COLO668 (cell line): ENCODE results near the gene PAPPA2.

Experiments
- DNase-seq: peaks from one replicate; lab custom pipeline; 2025; ENCODE audit not compliant: unreplicated experiment; lab: John Stamatoyannopoulos, UW

The PAPPA2 gene

GRCh38 chr1:176499671-176500070, 36.7 kb downstream of the PAPPA2 start:
- DNase-seq: no peak

GRCh38 chr1:176501599-176501998, 38.6 kb downstream of the PAPPA2 start:
- DNase-seq: no peak

- no peak for DNase-seq
Observed at GRCh38 chr1:176504848-176505553, 42.0 kb downstream of the PAPPA2 start.

- no peak for DNase-seq
Observed at GRCh38 chr1:176512966-176513365, 50.0 kb downstream of the PAPPA2 start.

GRCh38 chr1:176515310-176515709, 52.3 kb downstream of the PAPPA2 start:
- peak; percentile 74 for DNase-seq

GRCh38 chr1:176517484-176517883, 54.5 kb downstream of the PAPPA2 start:
- peak; percentile 43 for DNase-seq

GRCh38 chr1:176521211-176521610, 58.2 kb downstream of the PAPPA2 start:
- no peak for DNase-seq

- DNase-seq: no peak
Observed at GRCh38 chr1:176522310-176522845, 59.4 kb downstream of the PAPPA2 start.

- no peak for DNase-seq
Observed at GRCh38 chr1:176529395-176530090, 66.6 kb downstream of the PAPPA2 start.

GRCh38 chr1:176531036-176531435, 68.1 kb downstream of the PAPPA2 start:
- no peak for DNase-seq

GRCh38 chr1:176531921-176532897, 69.2 kb downstream of the PAPPA2 start:
- no peak for DNase-seq

GRCh38 chr1:176533020-176533419, 70.0 kb downstream of the PAPPA2 start:
- no peak for DNase-seq

- no peak for DNase-seq
Observed at GRCh38 chr1:176536588-176536987, 73.6 kb downstream of the PAPPA2 start.

GRCh38 chr1:176539018-176539417, 76.0 kb downstream of the PAPPA2 start:
- no peak for DNase-seq

GRCh38 chr1:176540428-176540827, 77.5 kb downstream of the PAPPA2 start:
- no peak for DNase-seq

GRCh38 chr1:176541663-176542062, 78.7 kb downstream of the PAPPA2 start:
- no peak for DNase-seq

- DNase-seq: no peak
Observed at GRCh38 chr1:176542352-176542751, 79.4 kb downstream of the PAPPA2 start.

- no peak for DNase-seq
Observed at GRCh38 chr1:176543360-176544129, 80.6 kb downstream of the PAPPA2 start.

- no peak for DNase-seq
Observed at GRCh38 chr1:176545034-176545639, 82.2 kb downstream of the PAPPA2 start.

GRCh38 chr1:176546825-176547224, 83.8 kb downstream of the PAPPA2 start:
- no peak for DNase-seq
